ENCODE data around the gene B3GAT1.
"Not testable (repeated sequence)": the region's sequence is repeated elsewhere in the genome, so short reads cannot be mapped to it uniquely, and the experiment has no call there.

The B3GAT1 gene

GRCh38 chr11:134412203-134413042, at the start of gene B3GAT1:
B3GAT1 (minus strand) TSS chr11:134412242; CDS start chr11:134387659, 24,583 bp downstream.
- DNase-seq (ENCODE audit: low read depth) = peak; percentile 10

GRCh38 chr11:134461621-134462020, 49.6 kb upstream of the B3GAT1 start:
- DNase-seq (ENCODE audit: low read depth) = no peak

- DNase-seq (ENCODE audit: low read depth) = no peak
These were observed 48.8 kb upstream of the B3GAT1 start for GRCh38 chr11:134460881-134461280.

- DNase-seq (ENCODE audit: low read depth) = no peak
These were observed 48.1 kb upstream of the B3GAT1 start for GRCh38 chr11:134460062-134460561.

- no peak for DNase-seq (ENCODE audit: low read depth)
These were observed 47.4 kb upstream of the B3GAT1 start for GRCh38 chr11:134459246-134460061.

- not testable (repeated sequence) for DNase-seq (ENCODE audit: low read depth)
These were observed 45.5 kb upstream of the B3GAT1 start for GRCh38 chr11:134457411-134458007.

- no peak for DNase-seq (ENCODE audit: low read depth)
These were observed 43.5 kb upstream of the B3GAT1 start for GRCh38 chr11:134455516-134455915.

GRCh38 chr11:134454146-134454690, 42.2 kb upstream of the B3GAT1 start:
- DNase-seq (ENCODE audit: low read depth) = no peak

GRCh38 chr11:134453441-134453840, 41.4 kb upstream of the B3GAT1 start:
- DNase-seq (ENCODE audit: low read depth) = no peak

GRCh38 chr11:134452838-134453155, 40.8 kb upstream of the B3GAT1 start:
- DNase-seq (ENCODE audit: low read depth) = no peak

GRCh38 chr11:134452026-134452837, 40.2 kb upstream of the B3GAT1 start:
- no peak for DNase-seq (ENCODE audit: low read depth)

- DNase-seq (ENCODE audit: low read depth) = no peak
These were observed 38.1 kb upstream of the B3GAT1 start for GRCh38 chr11:134450186-134450585.

- no peak for DNase-seq (ENCODE audit: low read depth)
These were observed 37.7 kb upstream of the B3GAT1 start for GRCh38 chr11:134449713-134450112.

- no peak for DNase-seq (ENCODE audit: low read depth)
These were observed 37.0 kb upstream of the B3GAT1 start for GRCh38 chr11:134449051-134449450.

GRCh38 chr11:134447696-134448095, 35.7 kb upstream of the B3GAT1 start:
- no peak for DNase-seq (ENCODE audit: low read depth)

GRCh38 chr11:134445601-134446325, 33.7 kb upstream of the B3GAT1 start:
- DNase-seq (ENCODE audit: low read depth) = no peak

- not testable (repeated sequence) for DNase-seq (ENCODE audit: low read depth)
These were observed 32.4 kb upstream of the B3GAT1 start for GRCh38 chr11:134444160-134445108.

- DNase-seq (ENCODE audit: low read depth) = no peak
These were observed 31.2 kb upstream of the B3GAT1 start for GRCh38 chr11:134443246-134443645.

- no peak for DNase-seq (ENCODE audit: low read depth)
These were observed 30.2 kb upstream of the B3GAT1 start for GRCh38 chr11:134442246-134442645.

- no peak for DNase-seq (ENCODE audit: low read depth)
These were observed 29.7 kb upstream of the B3GAT1 start for GRCh38 chr11:134441706-134442105.
